Vein endothelial cell (primary cell): ENCODE data around the gene GH1. TPM values are rescaled to one million over a fixed set of nuclear protein-coding genes. Genes with fewer than 3 reads are reported as not detected.

Source experiments
- small RNA-seq: library from RNA; depleted of rRNA; stranded (forward); fragments of <200 nt; gene quantifications from one replicate; pipeline ENCODE3, GENCODE V24; 2012
- total RNA-seq: library from RNA; depleted of rRNA; stranded (reverse); fragments of >200 nt; gene quantifications from 2 replicates; pipeline ENCODE4 v1.2.3, GENCODE V29; 2012

GH1 gene
- total RNA-seq = not detected in 2 replicates

DNA sequence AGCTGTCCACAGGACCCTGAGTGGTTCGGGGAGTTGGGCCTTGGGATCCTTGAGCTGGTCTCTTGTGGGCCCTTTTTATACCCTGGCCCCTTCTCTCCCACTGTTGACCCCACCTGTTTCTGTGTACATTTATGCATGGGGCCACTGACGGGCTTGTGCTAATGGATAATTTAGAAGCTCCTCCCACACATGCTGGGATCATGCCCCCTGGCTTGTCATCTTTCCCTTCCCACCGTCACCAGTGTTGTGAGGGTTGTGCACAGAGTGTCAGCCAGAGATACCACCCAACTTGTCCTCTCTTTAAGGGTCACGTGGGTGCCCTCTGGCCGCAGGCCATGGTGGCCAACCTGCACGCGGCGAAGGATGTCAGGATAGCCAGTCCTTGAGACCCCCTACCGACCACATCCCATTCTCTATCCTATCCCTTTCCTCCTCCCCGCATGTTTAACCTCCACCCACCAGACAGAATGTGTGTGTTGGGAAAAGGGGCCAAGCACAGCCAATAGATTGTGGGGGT lies at the start of gene GH1:
Gene GH1 (minus strand): TSS at position 51 of the 517 bp plus-strand sequence. CDS start 63 bp downstream, outside the sequence.

DNA sequence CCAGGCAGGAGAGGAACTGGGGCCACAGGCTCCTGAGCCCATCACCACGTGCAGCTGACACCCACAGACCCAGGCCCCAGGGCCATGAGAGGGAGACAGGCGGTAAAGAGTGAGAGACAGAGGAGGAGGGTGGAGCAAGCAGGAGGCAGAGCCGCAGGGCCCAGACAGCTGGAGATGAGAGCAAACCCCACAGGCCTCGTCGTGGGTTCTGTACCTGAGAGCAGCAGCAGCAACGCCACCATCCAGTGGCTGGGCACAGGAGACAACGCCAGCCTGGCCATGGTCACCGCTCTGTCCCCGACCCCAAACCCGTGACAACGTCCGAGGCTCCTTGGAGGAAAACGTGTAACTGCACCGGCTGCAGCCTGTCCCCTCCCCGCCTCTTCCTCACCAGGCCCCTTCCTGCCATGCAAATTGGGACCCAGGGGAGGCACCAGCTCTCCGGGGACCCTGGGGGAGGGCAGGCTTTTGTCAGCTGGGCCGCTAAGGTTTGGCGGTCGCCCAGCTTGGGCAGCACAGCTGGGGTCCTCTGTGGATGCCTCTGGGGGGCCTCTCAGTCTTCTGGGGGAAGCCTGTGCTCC lies 13.4 kb upstream of the GH1 start, which contains the start of gene CD79B:
Gene CD79B (minus strand): TSS at position 351 of the 581 bp plus-strand sequence. CDS start 70 bp downstream, at position 281.

DNA sequence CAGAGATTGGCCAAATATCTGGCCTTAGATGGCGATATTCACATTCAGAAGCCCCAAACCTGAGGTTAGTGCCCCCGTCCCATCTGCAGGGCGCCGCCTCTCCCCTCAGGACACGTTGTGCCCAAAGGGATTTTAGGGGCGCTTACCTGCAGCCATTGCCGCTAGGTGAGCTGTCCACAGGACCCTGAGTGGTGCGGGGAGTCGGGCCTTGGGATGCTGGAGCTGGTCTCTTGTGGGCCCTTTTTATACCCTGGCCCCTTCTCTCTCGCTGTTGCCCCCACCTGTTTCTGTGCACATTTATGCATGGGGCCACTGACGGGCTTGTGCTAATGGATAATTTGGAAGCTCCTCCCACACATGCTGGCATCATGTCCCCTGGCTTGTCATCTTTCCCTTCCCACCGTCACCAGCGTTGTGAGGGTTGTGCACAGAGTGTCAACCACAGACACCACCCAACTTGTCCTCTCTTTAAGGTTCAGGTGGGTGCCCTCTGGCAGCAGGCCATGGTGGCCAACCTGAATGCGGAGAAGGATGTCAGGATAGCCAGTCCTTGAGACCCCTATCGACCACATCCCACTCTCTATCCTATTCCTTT lies 7.5 kb downstream of the GH1 start, which contains the start of gene CSHL1:
Gene CSHL1 (minus strand): TSS at position 218 of the 595 bp plus-strand sequence. CDS start 62 bp downstream, at position 156.

DNA sequence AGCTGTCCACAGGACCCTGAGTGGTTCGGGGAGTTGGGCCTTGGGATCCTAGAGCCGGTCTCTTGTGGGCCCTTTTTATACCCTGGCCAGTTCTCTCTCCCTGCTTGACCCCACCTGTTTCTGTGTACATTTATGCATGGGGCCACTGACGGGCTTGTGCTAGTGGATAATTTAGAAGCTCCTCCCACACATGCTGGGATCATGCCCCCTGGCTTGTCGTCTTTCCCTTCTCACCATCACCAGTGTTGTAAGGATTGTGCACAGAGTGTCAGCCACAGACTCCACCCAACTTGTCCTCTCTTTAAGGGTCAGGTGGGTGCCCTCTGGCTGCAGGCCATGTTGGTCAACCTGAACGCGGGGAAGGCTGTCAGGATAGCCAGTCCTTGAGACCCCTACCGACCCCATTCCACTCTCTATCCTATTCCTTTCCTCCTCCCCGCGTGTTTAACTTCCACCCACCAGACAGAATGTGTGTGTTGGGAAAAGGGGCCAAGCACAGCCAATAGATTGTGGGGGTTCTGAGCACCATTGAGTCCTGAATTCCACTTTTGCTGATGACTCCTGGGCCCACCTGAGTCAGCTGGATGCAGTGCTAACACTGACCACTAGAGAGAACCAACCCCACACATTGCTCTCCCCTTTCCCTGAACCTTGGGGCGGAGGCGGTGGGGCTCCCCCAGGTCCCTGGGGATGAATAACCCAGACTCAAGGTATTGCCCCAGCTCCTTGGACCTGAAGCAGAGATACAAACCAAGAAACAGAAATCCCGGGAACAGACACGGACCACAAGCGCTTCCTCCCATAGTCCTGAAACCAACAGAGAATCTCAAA lies 21.9 kb downstream of the GH1 start, which contains the start of gene CSH1:
Gene CSH1 (minus strand): TSS at position 51 of the 831 bp plus-strand sequence. CDS start 63 bp downstream, outside the sequence.

DNA sequence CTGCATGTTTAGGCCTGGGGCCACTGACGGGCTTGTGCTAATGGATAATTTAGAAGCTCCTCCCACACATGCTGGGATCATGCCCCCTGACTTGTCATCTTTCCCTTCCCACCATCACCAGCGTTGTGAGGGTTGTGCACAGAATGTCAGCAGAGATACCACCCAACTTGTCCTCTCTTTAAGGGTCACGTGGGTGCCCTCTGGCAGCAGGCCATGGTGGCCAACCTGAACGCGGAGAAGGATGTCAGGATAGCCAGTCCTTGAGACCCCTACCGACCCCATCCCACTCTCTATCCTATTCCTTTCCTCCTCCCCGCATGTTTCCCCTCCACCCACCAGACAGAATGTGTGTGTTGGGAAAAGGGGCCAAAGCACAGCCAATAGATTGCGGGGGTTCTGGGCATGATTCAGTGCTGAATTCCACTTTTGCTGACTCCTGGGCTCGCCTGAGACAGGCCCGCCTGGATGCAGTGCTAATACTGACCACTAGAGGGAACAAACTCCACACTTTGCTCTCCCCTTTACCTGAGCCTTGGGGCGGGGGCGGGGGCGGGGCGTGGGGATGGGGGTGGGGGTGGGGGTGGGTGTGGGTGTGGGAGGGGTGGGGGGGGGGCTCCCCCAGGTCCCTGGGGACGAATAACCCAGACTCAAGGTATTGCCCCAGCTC lies 36.6 kb downstream of the GH1 start, which contains the start of gene GH2:
Gene GH2 (minus strand): TSS at position 10 of the 667 bp plus-strand sequence. CDS start 143 bp downstream, outside the sequence.

DNA sequence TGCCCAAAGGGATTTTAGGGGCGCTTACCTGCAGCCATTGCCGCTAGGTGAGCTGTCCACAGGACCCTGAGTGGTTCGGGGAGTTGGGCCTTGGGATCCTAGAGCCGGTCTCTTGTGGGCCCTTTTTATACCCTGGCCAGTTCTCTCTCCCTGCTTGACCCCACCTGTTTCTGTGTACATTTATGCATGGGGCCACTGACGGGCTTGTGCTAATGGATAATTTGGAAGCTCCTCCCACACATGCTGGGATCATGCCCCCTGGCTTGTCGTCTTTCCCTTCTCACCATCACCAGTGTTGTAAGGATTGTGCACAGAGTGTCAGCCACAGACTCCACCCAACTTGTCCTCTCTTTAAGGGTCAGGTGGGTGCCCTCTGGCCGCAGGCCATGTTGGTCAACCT lies 45.1 kb downstream of the GH1 start, which contains the start of gene CSH2:
Gene CSH2 (minus strand): TSS at position 101 of the 400 bp plus-strand sequence. CDS start 63 bp downstream, at position 38.

Small RNAs within 50 kb of the gene (small RNA-seq; reads per million reads assigned to genes)
- gene AC040958.1 (not detected), gene AC127029.1 (not detected), gene GH1 (not detected)

Other genes with a start within 250 kb of the GH1 start
- gene LIMD2, start 218.7 kb downstream of the GH1 start, total RNA-seq = 27.8 TPM in 2 replicates
- 34.7 and 36.6 TPM in 2 replicates for gene STRADA, start 177.0 kb downstream of the GH1 start, total RNA-seq
- gene CCDC47, start 145.2 kb downstream of the GH1 start, total RNA-seq = 72.8 and 81.6 TPM in 2 replicates
- gene DDX42, start 144.7 kb downstream of the GH1 start, total RNA-seq = 78.9 and 88.5 TPM in 2 replicates
- gene PSMC5, start 91.4 kb downstream of the GH1 start, total RNA-seq = 63.4 and 65.7 TPM in 2 replicates
- gene FTSJ3, start 91.2 kb downstream of the GH1 start, total RNA-seq = 58.8 and 59.1 TPM in 2 replicates
- gene SMARCD2, start 76.2 kb downstream of the GH1 start, total RNA-seq = 55.7 and 68.3 TPM in 2 replicates
- gene CSH2, start 45.2 kb downstream of the GH1 start, total RNA-seq = not detected in 2 replicates
- gene GH2, start 36.9 kb downstream of the GH1 start, total RNA-seq = not detected in 2 replicates
- not detected in 2 replicates for gene CSH1, start 22.3 kb downstream of the GH1 start, total RNA-seq
- not detected in 2 replicates for gene CSHL1, start 7.6 kb downstream of the GH1 start, total RNA-seq
- 0.33 and 1.1 TPM in 2 replicates for gene CD79B, start 13.5 kb upstream of the GH1 start, total RNA-seq
- gene SCN4A, start 54.1 kb upstream of the GH1 start, total RNA-seq = not detected in 2 replicates
- 0.33 and 0.57 TPM in 2 replicates for gene PRR29, start 79.5 kb upstream of the GH1 start, total RNA-seq
- 806 and 851 TPM in 2 replicates for gene ICAM2, start 101.8 kb upstream of the GH1 start, total RNA-seq
- 13.7 and 18.6 TPM in 2 replicates for gene ERN1, start 211.3 kb upstream of the GH1 start, total RNA-seq